Measurements from ENCODE around the gene PBX4.
A peak's percentile ranks its signal among the peaks of the same experiment; 100 is the strongest.
"Not testable (repeated sequence)": the region's sequence is repeated elsewhere in the genome, so short reads cannot be mapped to it uniquely, and the experiment has no call there.

Gene PBX4, protein sequence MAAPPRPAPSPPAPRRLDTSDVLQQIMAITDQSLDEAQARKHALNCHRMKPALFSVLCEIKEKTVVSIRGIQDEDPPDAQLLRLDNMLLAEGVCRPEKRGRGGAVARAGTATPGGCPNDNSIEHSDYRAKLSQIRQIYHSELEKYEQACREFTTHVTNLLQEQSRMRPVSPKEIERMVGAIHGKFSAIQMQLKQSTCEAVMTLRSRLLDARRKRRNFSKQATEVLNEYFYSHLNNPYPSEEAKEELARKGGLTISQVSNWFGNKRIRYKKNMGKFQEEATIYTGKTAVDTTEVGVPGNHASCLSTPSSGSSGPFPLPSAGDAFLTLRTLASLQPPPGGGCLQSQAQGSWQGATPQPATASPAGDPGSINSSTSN

GRCh38 chr19:19618219-19619051, at the start of gene PBX4:
PBX4 (minus strand) TSS chr19:19618687; CDS start chr19:19618629, 58 bp downstream.
- no peak for DNase-seq (ENCODE audit: low spot score)

GRCh38 chr19:19665420-19665948, 47.0 kb upstream of the PBX4 start:
- DNase-seq (ENCODE audit: low spot score): not testable (repeated sequence)

GRCh38 chr19:19663256-19664120, 45.0 kb upstream of the PBX4 start, which contains the start of gene ATP13A1:
ATP13A1 (minus strand) TSS chr19:19663676; CDS start chr19:19663666, 10 bp downstream.
- peak; percentile 94 for DNase-seq (ENCODE audit: low spot score)

DNA sequence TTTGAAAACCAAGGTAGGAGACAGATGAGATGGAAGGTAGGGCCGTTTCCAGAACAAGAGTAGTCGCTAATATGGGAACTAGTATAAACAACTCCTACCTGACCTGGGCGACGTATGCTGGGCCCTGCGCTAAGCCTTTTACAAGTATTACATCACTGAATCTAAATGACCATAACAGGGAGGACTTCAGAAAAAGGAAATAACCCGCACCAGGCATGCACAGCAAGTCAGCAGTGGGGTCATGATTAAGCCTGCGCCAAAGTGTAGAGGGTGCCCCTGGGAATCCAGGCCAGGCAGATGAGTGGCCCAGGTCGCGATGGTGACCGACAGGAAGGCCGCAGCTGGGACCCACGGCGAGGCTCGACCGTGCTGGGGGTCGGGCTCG, 44.4 kb upstream of the PBX4 start:
- DNase-seq (ENCODE audit: low spot score): no peak

GRCh38 chr19:19662344-19662743, 43.9 kb upstream of the PBX4 start:
- no peak for DNase-seq (ENCODE audit: low spot score)

DNA sequence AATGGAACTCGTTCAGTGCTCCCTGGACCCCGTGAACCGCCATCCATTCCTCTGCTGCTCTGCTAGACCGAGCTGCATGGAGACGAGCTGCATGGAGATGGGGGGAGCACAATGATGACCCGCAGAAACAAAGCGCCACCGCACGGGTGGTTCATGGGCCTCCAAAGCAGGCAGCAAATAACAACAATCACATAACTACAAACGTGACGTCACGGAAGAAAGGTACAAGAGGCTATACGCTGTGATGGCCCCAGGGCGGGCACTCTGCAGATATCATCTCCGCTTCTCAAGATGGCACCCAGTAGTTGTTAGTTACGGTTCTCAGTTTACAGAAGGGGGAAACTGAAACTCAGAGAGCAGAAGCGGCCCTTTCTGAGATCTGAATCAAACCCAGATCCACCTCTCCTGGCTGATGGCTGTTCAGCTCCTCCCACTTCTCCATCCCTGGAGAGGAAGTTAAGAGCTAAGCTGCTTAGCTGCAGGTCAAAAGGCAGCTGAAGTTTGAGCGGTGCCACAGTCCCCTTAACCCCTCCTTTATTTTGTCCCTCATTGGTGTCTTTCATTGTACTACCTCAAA, 43.3 kb upstream of the PBX4 start:
- no peak for DNase-seq (ENCODE audit: low spot score)

DNA sequence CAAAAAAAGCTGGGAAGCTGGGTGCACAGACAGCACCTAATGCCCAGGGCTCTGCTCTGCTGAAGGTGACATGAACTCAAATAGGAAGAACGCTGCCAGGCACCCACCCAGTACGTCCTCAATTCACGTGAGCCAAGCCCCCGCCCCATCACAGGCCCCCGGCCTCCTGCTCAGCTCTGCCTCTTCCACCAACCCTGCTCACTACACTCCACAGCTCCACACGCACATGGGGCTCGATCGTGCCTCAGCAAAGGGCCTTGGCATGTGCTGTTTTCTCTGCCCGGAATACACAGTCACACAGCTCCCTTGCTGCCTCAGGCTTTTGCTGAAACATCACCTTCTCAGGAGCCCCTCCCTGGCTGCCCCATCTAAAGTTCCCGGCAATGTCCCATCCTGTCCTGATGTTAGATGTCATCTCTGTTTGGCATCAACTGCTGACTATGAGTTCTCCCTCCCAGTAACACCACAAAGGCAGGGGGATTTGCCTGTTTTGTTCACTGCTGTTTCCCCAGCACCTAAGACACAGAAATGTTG, 42.7 kb upstream of the PBX4 start:
- no peak for DNase-seq (ENCODE audit: low spot score)

DNA sequence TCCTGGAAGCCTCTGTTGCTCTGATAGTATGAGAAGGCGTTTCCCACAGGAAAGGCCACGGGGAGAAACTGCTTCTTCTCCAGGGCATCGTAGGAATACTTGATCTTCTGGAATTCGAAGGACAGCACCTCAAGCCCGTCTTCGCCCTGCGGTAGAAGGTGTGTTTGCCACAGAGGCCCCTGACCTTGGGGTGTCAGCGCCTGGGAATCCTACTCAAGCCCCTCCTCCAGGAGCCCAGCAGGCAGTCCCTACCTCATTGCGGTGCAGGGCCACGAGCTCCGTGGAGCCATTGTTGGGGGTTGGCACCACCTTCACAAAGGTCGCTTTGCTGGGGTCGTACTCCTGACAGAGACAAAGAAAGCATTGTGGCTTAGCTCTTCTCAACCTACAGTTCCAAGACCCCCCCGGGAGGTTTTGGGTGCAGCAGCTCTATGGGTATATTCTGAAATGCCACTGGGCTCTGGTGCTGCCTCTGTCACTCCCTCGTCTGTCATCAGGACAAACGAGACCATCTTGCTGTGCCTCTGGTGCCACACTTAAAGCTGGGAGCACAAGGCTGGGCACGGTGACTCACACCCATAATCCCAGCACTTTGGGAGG, 41.3 kb upstream of the PBX4 start:
- no peak for DNase-seq (ENCODE audit: low spot score)

GRCh38 chr19:19657397-19657783, 38.9 kb upstream of the PBX4 start:
- DNase-seq (ENCODE audit: low spot score): peak; percentile 21

- peak; percentile 18 for DNase-seq (ENCODE audit: low spot score)
These were observed 38.2 kb upstream of the PBX4 start for GRCh38 chr19:19656451-19657396.

DNA sequence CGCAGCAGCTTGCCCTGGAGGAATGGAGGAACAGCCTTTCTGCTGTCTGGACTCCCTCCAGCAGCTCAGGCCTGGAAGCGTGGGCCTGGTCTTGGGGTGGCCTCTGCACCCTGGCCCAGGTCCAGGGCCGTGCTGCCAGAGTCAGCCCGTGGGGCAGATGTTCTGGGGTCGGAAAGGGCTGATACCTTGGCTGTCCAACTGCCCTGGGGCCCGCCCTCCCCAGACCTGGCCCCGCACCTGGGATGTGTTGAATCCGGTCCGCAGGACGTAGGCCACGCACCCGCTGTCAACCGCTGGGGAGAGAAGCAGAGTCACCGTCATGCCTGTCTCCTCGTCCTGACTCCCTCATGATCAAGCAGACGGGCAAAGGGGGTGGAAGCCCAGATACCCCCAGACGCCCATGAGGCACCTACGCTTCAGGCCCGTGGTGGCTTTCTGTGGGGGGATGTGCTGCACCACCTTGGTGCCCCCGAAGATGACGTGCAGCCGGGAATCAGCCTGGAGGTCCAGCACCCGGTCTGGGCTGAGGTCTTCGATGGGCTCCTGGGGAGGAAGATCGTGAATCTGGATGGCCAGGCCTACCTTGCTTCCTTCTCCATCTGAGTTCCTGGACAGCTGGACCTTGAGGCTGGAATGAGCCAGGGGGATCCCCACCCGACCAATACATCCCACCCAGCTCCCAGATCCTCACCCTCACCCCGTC, 37.3 kb upstream of the PBX4 start:
- no peak for DNase-seq (ENCODE audit: low spot score)

GRCh38 chr19:19655051-19655594, 36.6 kb upstream of the PBX4 start:
- DNase-seq (ENCODE audit: low spot score): peak; percentile 25

DNA sequence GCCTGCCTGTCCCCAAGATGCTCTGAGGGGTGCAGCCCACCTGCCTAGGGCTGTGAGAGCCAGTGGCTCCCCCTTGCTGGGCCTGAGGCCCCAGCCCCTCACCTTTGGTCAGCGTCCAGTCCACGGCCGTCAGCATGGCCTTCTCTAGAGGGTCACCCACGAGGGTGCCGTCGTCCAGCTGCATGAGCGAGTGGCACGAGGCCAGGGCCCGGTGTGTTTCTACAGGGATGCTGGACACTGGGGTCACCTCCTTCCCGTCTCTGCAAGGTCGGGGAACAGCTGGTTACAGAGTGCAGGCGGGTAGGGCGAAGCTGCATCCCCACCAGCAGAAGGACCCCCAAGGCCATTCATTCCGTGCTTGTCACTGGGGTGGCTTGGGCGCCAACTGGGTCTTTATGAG, 36.0 kb upstream of the PBX4 start:
- DNase-seq (ENCODE audit: low spot score): no peak

GRCh38 chr19:19653597-19654147, 35.2 kb upstream of the PBX4 start:
- DNase-seq (ENCODE audit: low spot score): peak; percentile 23

DNA sequence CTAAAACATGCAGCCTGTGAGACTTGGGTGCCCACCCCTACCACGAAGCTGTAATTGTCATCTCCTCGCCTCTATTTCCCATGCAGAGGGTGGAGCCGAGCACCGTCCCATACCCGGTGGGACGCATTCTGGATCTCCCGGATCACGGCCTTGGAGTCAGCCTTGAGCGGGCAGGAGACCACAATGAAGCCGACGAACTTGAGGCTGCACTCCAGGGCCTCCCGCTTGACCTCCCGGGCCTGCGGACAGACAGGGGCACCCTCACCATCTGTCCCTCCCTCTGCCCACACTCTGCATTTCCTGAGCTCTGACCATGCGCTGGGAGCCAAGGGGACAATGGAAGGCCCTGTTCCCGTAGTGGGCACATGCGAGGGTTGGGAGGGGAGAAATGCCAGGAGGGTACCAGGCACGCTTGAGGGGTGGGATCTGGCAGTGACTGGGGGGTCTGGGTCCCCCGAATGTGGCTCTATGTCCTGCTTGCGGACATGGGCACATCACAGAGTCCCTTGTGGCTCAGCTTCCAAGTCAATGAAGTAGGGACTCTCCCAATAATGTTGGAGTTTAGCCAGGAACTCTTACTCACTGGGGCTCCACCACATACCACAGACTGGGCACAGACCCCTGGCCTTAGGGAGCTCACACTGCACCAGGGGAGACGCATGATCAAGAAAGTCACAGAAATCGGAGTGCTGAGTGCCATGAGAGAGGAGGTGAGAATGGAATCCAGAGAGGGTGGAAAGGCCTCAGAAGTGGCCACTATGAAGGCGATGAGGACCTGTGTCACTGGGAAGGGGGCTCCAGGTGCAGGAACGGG, 34.2 kb upstream of the PBX4 start:
- DNase-seq (ENCODE audit: low spot score): peak; percentile 22

DNA sequence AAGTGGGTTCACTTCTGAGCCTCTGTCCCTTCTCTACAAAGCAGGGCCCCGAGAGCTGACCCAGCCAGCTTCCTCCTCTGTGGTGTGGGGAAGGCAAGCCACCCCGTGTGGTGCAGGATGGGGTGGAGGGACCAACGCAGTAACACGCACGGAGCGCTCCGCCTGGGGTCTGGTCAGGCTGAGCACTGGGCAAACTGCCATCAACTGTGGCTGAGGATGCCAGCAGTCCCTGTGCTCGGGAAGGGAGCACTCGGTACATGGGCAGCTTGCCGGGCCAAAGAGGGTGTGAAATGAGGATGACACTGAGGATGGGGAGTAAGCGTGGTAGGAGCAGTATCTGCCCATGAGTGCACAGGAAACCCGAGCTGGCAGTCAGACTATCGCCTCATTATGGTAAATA, 32.6 kb upstream of the PBX4 start:
- DNase-seq (ENCODE audit: low spot score): no peak

GRCh38 chr19:19650331-19650730, 31.8 kb upstream of the PBX4 start:
- no peak for DNase-seq (ENCODE audit: low spot score)

GRCh38 chr19:19649580-19649995, 31.1 kb upstream of the PBX4 start:
- DNase-seq (ENCODE audit: low spot score): no peak
